ENCODE data around the gene VDAC1.

- TF ChIP-seq MAX (IDR thresholded peaks at IDR 0.05; ENCODE audit: insufficient read depth, insufficient read length) = no peak
- no peak for TF ChIP-seq CTCF (IDR thresholded peaks at IDR 0.05; ENCODE audit: extremely low read depth in 1 of 2, insufficient read depth in 1 of 2, low read depth in 1 of 2, low read length in 2 of 2)
Measured at GRCh38 chr5:134025786-134026185, 21.0 kb upstream of the VDAC1 start.

Measured in endothelial cell of umbilical vein (primary cell).